ENCODE measurements around the gene GABBR2.
A peak's percentile ranks its signal among the peaks of the same experiment; 100 is the strongest.

GABBR2 gene

DNA sequence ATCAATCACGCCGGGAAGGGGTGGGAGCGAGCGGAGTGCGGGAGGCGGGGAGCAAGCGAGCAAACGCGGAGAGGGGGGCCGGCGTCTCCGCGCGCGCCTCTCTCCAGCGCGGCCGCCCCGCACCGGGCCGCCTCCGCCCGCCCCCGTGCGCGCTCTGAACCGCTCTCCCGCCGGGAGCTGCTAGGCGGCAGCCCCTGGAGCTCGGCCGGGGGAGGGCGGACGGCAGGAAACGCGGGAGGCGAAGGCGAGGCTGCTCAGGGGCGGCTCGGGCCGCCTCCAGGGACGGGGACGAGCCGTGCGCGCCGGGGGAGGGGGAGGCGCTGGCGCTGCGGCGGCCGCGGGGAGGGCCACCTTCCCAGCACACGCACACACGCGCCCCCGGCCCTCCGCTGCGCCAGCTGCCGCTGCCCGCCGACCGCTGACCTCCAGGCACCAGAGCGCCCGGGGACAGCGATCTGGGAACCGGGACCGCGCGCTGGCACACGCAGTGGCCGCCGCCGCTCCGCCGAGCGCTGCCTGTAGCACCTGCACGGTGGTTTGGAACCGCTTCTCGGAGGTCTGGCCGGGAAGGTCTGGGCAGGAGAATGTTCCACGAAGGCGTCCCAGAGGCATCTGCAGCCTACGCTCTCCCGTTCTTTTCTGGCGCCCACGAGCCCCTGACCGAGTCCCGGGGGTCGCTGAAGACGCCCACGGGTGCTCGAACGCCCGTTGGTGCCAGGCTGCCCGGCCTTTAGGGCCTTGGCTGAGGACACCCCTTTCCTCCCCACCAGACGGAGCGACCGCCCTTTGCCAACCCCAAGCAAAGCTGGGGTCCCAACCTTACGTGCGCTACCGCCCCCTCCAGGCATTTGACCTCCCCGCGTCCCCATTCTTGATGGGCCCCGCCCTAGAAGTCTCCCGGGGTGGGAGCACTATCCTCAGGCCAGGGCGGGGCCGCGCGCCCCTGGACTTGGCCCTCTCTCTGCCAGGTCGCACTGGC lies at the start of gene GABBR2:
TSS of gene GABBR2 (minus strand) at position 3 of the 979 bp plus-strand sequence. CDS start 198 bp downstream, outside the sequence.
- DNase-seq = peak; percentile 61

DNA sequence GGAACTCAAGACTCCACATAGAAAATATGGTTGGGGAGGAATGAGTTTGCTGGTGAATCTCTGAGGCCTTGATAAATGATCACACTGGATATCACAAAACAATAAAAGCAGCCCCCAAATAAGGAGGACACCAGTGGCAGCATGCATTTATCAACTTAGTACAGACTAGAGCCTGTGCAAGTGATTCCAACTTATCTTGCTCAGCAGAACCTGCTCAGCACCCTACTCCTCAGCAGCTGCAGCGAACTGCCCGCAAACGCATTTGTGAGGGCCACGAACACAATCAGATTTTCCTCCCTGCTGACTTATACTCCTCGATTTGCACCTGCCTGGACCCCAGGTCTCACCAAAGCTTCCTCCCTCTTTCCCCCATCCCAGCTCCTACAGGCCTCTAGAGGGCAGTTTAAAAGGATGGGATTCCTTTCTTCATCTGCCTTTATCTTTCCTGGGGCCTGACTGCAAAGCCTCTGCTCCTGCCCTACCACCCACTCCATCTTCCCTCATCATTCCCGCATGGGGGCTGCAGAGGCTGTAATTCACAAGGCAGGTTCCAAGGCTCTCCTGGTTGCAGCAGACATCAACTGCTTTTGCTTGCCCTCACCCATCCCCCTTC lies 46.4 kb upstream of the GABBR2 start:
- DNase-seq = no peak

DNA sequence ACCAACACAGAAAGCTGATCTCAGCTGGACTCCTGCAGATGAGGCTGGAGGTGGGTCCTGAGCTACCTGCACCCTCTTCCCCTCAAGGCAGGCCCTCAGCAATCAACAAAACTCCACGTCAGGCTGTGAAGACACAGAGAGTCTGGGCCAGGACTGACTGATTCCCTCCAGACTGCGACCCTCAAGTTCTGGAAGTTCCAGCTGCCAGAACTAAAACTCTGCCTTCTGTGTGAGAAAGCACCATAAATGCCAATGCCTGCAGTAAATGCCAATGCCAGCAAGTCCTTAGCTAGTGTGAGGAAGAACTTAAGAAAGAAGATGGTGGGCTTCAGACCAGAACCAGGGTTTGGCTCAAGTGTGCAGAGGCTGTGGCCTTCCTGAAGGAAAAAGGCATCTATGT lies 42.5 kb upstream of the GABBR2 start:
- DNase-seq = no peak

GRCh38 chr9:98750364-98751060 lies 41.8 kb upstream of the GABBR2 start:
- DNase-seq = no peak

- DNase-seq = no peak
These were observed 38.7 kb upstream of the GABBR2 start for GRCh38 chr9:98747476-98747875.

DNA sequence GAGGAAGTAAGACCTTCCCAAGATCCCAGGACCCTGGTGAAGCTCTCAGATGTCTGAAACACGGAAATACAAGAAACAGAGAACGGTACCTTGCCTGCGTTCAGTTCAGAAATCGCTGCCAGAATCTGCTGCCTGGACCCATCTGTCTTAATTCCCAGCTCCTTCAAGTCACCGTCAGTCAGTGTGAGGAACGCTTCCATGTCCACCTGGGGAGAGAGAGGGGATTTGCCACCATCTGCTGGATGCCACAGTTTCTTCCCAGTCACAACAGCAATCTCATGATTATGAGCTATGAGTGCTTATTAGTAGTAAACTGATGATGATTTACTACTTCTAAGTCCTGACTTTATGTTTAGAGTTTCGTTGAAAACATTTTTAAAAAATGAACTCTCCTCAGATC lies 36.7 kb upstream of the GABBR2 start:
- DNase-seq = no peak

GRCh38 chr9:98743818-98744611 lies 35.3 kb upstream of the GABBR2 start:
- DNase-seq = no peak

DNA sequence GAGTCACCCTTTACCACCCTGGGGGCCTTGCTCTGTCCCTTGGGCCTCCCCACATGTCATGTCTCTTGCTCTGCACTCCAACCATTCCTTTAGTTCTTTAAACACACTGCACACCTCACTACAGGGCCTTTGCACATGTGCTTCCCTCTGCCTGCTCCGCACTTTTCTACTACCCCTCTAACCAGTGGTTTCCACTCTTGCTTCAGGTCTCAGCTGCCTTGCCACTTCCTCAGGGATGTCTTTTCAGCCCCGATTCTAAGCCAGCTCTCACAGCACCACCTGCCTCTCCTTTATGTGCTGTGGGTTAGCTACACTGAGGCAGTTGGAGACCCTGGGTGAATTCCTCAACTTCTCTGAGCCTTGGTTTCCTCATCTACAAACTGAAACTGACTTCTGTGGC lies 34.6 kb upstream of the GABBR2 start:
- no peak for DNase-seq

DNA sequence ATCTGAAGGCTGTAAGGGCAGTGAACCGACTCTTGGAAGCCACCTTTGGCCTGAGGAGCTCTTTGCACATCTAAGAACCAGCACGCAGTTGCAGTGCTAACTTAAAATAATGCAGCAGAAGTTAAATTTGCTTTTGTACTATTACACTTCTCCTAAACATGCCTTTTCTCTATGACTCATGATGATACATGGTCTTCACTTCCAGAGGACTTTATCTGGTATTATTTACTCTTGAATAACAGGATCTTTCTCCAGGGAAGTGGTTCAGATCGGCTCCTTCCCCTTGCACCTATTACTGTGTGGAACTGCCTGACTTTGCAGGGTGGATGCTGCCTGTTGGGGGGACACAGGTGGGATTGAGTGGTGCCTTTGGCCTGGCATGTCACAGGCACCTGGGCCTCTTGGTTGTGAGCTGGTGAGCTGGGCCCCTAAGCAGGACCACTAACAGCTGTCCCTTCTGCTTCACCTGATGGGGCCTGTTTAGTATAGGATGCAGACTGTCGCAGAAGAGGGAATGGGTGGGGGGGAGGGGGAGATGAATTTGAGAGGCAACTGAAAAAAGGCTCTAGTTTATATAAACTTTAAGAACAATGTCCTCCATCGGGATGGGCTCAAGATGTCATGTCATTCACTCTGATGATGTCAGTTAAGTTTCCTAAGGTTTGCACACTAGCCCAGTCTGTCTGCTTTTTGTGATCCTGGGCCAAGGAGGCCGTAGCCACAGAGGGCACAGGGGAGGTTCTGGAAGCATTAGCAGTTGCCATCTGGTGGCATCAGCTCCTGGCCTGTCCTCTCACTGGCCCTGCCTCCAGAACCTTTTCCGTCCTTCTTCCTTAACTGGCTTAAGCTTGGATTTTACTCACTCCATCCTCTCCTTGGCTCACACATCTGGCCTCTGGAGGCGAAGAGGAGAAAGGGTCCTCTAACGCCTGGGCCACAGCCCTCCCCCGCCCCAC lies 33.9 kb upstream of the GABBR2 start:
- DNase-seq = no peak

DNA sequence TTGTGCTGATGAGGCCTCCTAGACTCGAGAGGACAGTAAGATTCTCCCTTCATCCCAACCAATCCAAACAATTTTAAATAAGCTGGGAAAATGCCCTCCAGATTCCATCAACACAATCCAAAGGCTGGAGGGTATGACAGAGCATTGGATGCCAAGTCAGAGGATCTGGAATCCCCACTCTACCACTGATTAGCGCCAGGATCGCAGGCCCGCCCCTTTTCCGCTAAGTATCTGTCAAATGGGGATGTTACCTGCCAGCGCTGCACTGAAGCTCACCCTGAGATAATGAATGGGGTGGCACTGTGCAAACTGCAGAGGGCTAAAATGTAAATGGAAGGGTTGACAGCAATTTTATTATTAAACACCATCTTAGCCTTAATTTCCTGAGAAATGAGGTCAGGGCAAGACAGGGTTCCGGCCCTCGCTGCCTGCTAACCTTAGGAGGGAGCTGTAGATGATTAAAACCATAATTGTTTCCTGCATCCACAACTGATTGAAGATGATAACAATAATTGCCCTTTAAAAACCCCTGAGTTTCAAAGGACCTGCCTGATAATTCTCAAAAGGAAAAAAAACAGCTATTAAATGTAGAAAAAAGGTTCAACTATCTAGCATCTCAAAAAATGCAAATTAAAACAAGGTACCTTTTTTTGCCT lies 31.6 kb upstream of the GABBR2 start:
- no peak for DNase-seq

DNA sequence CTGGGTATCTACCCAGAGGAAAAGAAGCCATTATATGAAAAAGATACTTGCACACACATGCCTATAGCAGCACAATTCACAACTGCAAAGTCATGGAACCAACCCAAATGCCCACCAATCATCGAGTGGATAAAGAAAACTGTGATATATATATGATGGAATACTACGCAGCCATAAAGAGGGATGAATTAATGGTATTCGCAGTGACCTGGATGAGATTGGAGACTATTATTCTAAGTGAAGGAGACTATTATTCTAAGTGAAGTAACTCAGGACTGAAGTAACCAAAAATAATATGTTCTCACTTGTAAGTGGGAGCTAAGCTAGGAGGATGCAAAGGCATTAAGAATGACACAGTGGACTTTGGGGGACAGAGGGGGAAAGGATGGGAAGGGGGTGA lies 30.0 kb upstream of the GABBR2 start:
- no peak for DNase-seq

DNA sequence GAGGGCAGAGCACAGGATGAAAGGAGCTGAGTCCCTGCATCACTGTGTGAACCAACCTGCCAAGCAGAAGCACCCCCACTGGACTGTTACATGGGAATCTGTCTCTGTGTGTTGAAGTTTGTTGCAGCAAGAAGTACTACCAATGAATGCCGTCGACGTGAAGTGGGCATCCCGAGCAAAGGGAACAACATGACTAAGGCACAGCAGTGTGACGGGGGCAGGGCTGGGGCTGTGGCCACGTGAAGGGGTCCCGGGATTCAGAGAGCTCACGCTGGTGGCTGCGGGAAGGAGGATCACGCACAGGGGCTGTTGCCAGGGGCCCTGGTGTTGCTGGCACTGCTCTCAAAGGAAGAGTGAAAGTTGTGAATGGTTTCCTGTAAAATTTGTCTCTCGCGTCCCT lies 27.5 kb upstream of the GABBR2 start:
- no peak for DNase-seq

GRCh38 chr9:98732801-98733200 lies 24.1 kb upstream of the GABBR2 start:
- DNase-seq = no peak

DNA sequence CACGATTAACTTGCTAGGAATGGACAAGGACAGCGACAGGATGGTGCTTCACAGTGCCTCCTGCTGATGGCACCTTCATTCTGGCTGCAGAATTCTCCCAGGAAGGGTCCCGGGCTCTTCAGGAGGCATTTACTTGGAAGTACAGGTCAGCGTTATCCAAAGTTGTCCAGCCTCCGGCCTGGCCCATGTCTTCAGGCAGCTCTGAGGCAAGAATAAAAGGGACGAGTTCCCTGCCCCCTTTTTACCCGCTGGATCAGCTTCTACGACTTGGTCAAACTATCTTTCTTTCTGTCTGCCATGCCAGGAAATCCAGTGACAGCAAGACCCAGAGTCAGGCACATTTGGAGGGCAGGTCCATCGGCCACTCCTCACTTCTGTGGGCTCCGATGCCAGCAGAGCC lies 23.4 kb upstream of the GABBR2 start:
- DNase-seq = no peak

DNA sequence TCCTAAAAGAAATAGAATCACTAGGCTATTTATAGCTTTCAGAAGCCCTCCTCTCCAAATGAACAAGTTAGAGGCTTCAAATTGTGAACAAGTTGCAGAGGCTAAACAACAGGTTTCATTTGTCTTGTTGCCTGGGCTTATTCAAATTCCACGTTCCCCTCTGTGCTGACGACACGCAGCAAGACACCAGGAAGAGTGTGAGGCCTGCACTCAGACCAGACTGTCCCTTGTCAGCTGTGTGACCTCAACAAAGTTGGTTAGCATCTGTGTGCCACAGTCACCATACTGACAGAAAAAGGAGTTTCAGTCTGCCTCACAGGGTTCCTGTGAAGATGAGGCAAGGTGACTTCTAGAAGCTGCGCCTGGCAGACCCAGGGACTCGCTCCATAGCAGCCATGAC lies 22.1 kb upstream of the GABBR2 start:
- no peak for DNase-seq

DNA sequence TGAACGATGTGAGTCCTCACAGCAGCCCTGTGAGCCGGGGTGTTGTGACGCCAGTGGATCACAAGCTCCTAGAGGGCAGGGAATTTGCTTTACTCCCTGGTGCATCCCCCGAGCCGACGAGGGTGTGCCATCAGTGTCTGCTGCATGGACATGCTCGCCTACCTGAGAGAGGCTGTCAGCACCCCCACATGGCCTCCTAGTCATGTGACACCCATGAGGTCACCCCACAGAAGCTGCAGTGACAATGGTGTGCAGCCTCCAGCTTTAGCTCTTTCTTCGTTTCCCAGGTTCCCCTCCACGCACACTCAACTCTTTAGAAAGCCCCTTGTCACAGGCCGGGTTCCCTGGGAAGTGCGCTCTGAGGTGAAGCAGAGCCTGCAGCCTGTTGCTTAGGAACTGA lies 19.8 kb upstream of the GABBR2 start:
- no peak for DNase-seq

DNA sequence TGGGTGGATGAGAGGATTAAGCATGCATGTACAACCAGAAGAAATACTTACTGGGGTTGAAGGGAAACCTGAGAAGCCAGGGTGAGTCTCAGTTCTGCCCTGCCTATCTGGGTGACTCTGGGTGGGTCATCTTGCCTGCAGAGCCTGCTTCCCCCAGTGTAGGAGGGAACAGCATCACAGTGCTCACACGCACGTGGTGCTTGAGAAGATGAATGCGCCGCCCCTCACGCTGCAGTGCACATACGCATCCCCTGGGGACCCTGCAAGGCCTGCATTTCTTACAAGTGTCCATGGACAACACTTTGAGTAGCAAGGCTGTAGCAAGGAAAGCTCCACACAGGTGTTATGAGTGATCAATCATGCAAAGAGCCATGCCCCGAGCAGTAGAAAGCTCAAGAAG lies 18.7 kb upstream of the GABBR2 start:
- DNase-seq = no peak

- DNase-seq = no peak
These were observed 18.0 kb upstream of the GABBR2 start for GRCh38 chr9:98726735-98727134.

DNA sequence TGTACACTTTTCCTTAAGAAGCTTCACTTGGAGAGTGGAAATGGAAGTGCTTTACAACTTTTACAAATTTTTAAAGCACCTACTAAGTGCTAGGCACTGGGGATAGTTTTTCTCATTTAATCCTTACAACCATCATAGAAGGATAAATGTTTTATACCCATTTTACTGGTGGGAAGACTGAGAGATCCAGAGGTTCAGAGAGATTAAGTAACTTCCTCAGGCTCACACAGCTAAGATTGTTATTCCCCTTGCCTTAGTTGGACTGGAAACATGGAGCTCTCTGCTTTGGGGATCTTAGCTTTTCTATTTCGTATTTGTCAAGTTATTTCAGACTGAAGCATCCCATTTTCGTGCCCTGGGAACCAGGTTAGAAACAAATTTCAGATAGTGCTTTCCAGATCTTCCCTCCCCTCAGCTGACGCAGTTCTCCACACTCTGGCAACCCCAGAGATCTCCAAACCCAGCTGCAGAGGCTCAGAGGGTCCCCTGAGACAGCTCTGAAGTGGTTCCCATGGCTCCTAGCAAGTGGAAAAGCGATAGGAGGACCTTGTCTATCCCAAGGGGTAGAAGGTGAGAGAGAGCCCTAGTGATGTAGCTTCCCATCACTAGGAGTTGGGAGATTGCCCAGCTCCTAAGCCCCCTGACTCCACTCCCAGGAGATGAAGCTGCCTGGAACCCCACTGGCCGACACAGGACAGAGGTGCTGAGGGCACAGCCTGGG lies 16.2 kb upstream of the GABBR2 start:
- no peak for DNase-seq

- no peak for DNase-seq
These were observed 12.9 kb upstream of the GABBR2 start for GRCh38 chr9:98721643-98722042.
